Left lobe of liver (tissue), 2 donors: ENCODE results near the gene PFKL. TPM values are rescaled to one million over a fixed set of nuclear protein-coding genes. Genes with fewer than 3 reads are reported as not detected.

Experiments used
- ATAC-seq: fragments of 200-7000 bp; cut with Tn5 transposase; one replicate; pipeline ENCODE4 v1.9.1; 2020; ENCODE audit warnings: mild to moderate bottlenecking, moderate library complexity
- DNase-seq: peaks from one replicate; pipeline ENCODE4 v3.0.0-alpha.2; 2020; ENCODE audit warnings: low spot score
- total RNA-seq: library from RNA; stranded (reverse); gene quantifications from one replicate; pipeline ENCODE4 v1.2.1, GENCODE V29; 2021
- donor health status: DM: no; HTN: no; CAD: no; lungs with moderate emphysema.
- donor health status: DM: no; HTN: yes; CAD: no.

PFKL gene
- total RNA-seq, result 97.6 TPM

GRCh38 chr21:44299458-44300261 lies at the start of gene PFKL:
Gene PFKL, plus strand, starts transcription at chr21:44300053. Its CDS starts 53 bp downstream, at chr21:44300106.
- DNase-seq, result peak; percentile 83
- ATAC-seq, result peak; percentile 68

GRCh38 chr21:44253832-44254710 lies 45.8 kb upstream of the PFKL start:
- DNase-seq (no peak), ATAC-seq (no peak)

GRCh38 chr21:44255511-44255981 lies 44.3 kb upstream of the PFKL start:
- DNase-seq (no peak), ATAC-seq (no peak)

GRCh38 chr21:44258056-44258725 lies 41.7 kb upstream of the PFKL start:
- ATAC-seq (no peak), DNase-seq (no peak)

GRCh38 chr21:44259082-44259705 lies 40.7 kb upstream of the PFKL start:
- ATAC-seq (no peak), DNase-seq (no peak)

- no peak for ATAC-seq
- DNase-seq, result no peak
These were observed 39.8 kb upstream of the PFKL start for GRCh38 chr21:44260066-44260465.

GRCh38 chr21:44260791-44261631 lies 38.8 kb upstream of the PFKL start:
- no peak for DNase-seq
- ATAC-seq, result no peak

- DNase-seq (no peak), ATAC-seq (no peak)
These were observed 38.1 kb upstream of the PFKL start, which contains the start of gene DNMT3L for GRCh38 chr21:44261675-44262295. Gene DNMT3L, minus strand, starts transcription at chr21:44261897. Its CDS starts 638 bp downstream, at chr21:44261259.

GRCh38 chr21:44262338-44263056 lies 37.4 kb upstream of the PFKL start:
- ATAC-seq (no peak), DNase-seq (no peak)

GRCh38 chr21:44263221-44263760 lies 36.6 kb upstream of the PFKL start:
- no peak for ATAC-seq
- DNase-seq, result no peak

- ATAC-seq (no peak), DNase-seq (no peak)
These were observed 36.1 kb upstream of the PFKL start for GRCh38 chr21:44263768-44264167.

- ATAC-seq, result no peak
- DNase-seq, result no peak
These were observed 34.1 kb upstream of the PFKL start for GRCh38 chr21:44265734-44266270.

- DNase-seq (no peak), ATAC-seq (no peak)
These were observed 32.2 kb upstream of the PFKL start for GRCh38 chr21:44267655-44268142.

GRCh38 chr21:44269090-44269489 lies 30.8 kb upstream of the PFKL start:
- ATAC-seq (no peak), DNase-seq (no peak)

GRCh38 chr21:44271558-44272283 lies 28.1 kb upstream of the PFKL start:
- DNase-seq (no peak), ATAC-seq (no peak)

GRCh38 chr21:44272284-44272858 lies 27.5 kb upstream of the PFKL start:
- no peak for DNase-seq
- ATAC-seq, result no peak

GRCh38 chr21:44273046-44273445 lies 26.8 kb upstream of the PFKL start:
- DNase-seq, result no peak
- ATAC-seq, result no peak
